ENCODE results near the gene PNPLA6. TPM values are rescaled to one million over a fixed set of nuclear protein-coding genes. Genes with fewer than 3 reads are reported as not detected.

Gene PNPLA6
- total RNA-seq, 1 donor from 2014 or later = 50.4 TPM

- intact Hi-C loops (cut with DNase I) = no loop called here
- ATAC-seq (ENCODE audit: poor library complexity) = no peak
- DNase-seq = no peak
Observed at GRCh38 chr19:7547159-7547558, 11.6 kb downstream of the PNPLA6 start.

DNA sequence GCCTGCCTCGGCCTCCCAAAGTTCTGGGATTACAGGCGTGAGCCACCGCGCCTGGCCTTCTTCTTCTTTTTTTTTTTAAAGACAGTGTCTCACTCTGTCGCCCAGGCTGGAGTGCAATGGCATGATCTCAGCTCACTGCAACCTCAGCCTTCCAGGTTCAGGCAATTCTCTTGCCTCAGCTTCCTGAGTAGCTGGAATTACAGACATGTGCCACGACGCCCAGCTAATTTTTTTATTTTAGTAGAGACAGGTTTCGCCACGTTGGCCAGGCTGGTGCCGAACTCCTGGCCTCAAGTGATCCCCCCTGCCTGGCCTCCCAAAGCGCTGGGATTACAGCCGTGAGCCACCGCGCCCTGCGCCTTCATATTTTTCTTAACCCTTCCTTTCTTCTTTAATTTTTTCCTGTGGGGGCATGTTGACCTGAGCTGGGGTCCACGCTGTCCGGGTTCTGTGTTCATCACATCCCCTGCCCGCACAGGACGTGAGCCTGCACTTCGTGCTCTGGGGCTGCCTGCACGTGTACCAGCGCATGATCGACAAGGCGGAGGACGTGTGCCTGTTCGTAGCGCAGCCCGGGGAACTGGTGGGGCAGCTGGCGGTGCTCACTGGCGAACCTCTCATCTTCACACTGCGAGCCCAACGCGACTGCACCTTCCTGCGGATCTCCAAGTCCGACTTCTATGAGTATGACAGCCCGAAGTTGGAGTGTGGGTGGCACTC lies 14.1 kb downstream of the PNPLA6 start:
- intact Hi-C loops (cut with DNase I) = no loop called here
- DNase-seq (no peak), ATAC-seq (ENCODE audit: poor library complexity) (no peak)

DNA sequence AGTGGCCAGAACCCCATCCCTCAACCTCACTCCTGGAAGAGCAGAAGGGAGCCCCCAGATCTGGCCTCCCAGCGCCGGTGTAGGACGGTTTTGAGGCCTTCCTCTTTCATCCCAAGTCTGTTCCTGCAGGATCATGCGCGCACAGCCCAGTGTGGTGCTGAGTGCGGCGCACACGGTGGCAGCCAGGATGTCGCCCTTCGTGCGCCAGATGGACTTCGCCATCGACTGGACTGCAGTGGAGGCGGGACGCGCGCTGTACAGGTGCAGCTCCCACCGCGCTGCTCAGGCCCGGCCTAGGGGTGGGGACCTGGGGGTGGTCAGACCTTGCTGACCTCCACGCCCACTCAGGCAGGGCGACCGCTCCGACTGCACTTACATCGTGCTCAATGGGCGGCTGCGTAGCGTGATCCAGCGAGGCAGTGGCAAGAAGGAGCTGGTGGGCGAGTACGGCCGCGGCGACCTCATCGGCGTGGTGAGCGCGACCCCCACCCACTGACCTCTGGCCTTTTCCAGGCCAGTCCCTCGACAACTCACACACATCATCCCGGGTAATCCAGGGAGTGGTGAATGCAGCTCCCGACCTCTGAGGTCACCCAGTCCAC lies 14.8 kb downstream of the PNPLA6 start:
- ATAC-seq (ENCODE audit: poor library complexity) (peak; percentile 8), DNase-seq (no peak)
- intact Hi-C loops (cut with DNase I) = no loop called here

GRCh38 chr19:7550987-7551761 lies 15.7 kb downstream of the PNPLA6 start:
- ATAC-seq (ENCODE audit: poor library complexity) (peak; percentile 95), DNase-seq (peak; percentile 73)
- intact Hi-C loops (cut with DNase I) = no loop called here

DNA sequence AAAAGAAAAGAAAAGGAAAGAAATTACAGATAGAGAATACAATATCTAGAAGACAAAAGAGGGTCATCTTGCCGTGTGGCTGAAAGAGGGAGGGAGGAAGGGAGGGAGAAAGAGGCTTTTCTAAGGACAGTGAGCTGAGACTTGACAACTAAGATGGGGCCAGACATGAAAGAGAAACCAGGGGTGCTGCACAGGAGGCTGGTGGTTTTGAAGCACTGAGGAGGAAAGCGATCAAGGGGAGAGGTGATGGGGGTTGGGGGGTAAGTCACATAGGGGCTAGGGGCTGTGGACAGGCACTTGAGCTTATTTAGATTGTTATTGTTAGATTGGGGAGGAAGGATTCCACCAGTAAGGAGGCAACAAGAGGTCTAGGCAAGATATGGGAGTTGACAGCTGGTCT lies 17.3 kb downstream of the PNPLA6 start:
- ATAC-seq (ENCODE audit: poor library complexity) = no peak
- intact Hi-C loops (cut with DNase I) = no loop called here
- DNase-seq = no peak

DNA sequence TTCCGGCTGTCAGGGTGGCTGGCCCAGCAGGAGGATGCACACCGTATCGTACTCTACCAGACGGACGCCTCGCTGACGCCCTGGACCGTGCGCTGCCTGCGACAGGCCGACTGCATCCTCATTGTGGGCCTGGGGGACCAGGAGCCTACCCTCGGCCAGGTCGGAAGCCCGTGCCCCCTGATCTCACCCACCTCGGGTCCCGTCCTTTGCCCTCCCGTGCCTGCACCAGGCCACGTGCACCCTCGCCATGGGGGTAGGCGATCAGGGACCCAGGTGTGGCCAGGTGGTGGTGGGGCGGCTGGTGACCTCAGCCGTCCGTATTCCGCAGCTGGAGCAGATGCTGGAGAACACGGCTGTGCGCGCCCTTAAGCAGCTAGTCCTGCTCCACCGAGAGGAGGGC lies 19.0 kb downstream of the PNPLA6 start:
- DNase-seq (no peak), ATAC-seq (ENCODE audit: poor library complexity) (no peak)
- intact Hi-C loops (cut with DNase I) = no loop called here

GRCh38 chr19:7554990-7555864 lies 19.7 kb downstream of the PNPLA6 start:
- no peak for ATAC-seq (ENCODE audit: poor library complexity)
- intact Hi-C loops (cut with DNase I) = no loop called here
- no peak for DNase-seq

DNA sequence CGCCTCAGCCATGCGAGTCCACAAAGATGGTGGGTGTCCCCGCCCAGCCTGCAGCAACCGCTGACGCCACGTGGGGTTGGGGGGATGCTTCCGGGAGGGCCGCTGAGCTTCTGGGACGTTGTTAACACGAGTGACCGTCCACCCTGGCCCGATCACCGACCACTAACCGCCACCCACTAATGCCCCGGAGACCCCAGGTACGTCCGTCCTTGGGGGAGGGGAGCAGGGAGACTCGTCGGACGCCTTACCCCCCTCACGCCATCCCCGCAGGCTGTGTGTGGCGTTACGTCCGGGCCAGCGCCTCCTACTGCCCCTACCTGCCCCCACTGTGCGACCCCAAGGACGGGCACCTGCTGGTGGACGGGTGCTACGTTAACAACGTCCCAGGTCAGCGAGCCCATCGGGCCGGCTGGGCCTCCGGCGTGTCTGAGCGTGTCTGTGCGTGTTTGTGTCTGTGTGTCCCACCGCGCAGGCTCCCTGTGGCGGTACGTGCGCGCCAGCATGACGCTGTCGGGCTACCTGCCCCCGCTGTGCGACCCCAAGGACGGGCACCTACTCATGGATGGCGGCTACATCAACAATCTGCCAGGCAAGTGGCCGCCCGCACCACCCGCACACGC lies 21.3 kb downstream of the PNPLA6 start:
- intact Hi-C loops (cut with DNase I) = no loop called here
- DNase-seq = no peak
- no peak for ATAC-seq (ENCODE audit: poor library complexity)

GRCh38 chr19:7558667-7559066 lies 23.1 kb downstream of the PNPLA6 start:
- DNase-seq = no peak
- no peak for ATAC-seq (ENCODE audit: poor library complexity)

GRCh38 chr19:7559102-7559501 lies 23.6 kb downstream of the PNPLA6 start:
- DNase-seq (no peak), ATAC-seq (ENCODE audit: poor library complexity) (no peak)
- intact Hi-C loops (cut with DNase I) = no loop called here

More at GRCh38 chr19:7558667-7559066, 23.1 kb downstream of the PNPLA6 start:
- intact Hi-C loops (cut with DNase I) = no loop called here

GRCh38 chr19:7560255-7560654 lies 24.7 kb downstream of the PNPLA6 start:
- intact Hi-C loops (cut with DNase I) = no loop called here
- ATAC-seq (ENCODE audit: poor library complexity) (no peak), DNase-seq (no peak)

DNA sequence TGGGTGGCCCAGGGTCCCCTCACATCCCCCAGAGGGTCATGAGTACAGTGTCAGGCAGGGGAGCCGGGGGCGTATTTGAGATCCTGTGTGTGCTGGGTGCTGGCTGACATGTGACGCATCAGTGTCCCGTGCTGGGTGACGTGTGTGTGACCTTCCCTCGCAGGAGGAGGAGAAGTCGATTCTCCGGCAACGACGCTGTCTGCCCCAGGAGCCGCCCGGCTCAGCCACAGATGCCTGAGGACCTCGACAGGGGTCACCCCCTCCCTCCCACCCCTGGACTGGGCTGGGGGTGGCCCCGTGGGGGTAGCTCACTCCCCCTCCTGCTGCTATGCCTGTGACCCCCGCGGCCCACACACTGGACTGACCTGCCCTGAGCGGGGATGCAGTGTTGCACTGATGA lies 25.8 kb downstream of the PNPLA6 start:
- no peak for DNase-seq
- intact Hi-C loops (cut with DNase I) = no loop called here
- no peak for ATAC-seq (ENCODE audit: poor library complexity)

DNA sequence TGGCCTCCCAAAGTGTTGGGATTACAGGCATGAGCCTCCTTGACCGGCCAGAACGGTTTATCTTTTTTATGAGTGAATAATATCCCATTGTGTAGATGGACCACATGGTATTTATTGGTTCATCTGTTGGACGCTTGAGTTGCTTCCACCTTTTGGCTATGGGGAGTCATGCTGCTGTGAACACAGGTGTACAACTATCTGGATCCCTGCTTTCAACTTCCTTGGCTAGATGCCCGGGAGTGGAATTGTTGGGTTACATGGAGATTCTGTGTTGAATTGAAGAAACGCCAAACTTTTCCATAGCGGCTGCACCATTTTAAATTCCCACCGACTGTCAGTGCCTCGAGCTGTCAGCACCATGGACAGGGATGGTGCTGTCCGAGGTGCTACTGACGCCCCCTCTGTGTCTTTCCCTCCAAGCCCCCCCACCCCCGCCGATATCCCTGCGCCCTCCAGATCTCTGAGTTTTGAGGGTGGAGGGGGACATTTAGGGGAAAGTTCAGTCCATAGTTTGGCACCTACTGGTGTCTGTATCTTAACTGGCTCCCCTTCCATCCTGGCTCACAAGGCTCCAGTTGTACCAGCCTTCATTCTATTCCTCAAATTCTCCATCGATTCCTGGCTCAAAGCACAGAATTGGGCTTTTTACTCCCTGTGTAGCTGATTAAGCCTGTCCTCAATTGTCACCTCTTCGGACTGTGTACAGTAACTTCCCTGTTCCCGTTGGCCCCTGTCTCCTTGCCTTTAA lies 27.3 kb downstream of the PNPLA6 start:
- intact Hi-C loops (cut with DNase I) = no loop called here
- ATAC-seq (ENCODE audit: poor library complexity) (no peak), DNase-seq (no peak)

DNA sequence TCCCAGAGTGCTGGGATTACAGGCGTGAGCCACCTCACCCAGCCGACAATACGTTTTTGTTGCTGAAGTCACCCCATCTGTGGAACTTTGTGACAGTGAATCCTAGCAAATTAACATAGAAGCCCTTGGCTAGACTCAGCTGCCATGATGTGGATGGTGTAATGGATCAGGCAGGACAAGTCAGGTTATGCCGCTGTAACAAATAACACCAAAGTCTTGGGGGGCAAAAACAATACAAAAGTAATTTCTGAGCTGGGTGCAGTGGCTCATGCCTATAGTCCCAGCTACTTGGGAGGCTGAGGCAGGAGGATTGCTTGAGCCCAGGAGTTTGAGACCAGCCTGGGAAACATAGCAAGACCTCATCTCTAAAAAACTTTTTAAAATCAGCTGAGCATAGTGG lies 29.3 kb downstream of the PNPLA6 start:
- DNase-seq = no peak
- intact Hi-C loops (cut with DNase I) = loop anchor here (5.0 kb wide), 2 partner anchors 117 to 232 kb away; partner anchors contain the start of gene TRAPPC5
- no peak for ATAC-seq (ENCODE audit: poor library complexity)

DNA sequence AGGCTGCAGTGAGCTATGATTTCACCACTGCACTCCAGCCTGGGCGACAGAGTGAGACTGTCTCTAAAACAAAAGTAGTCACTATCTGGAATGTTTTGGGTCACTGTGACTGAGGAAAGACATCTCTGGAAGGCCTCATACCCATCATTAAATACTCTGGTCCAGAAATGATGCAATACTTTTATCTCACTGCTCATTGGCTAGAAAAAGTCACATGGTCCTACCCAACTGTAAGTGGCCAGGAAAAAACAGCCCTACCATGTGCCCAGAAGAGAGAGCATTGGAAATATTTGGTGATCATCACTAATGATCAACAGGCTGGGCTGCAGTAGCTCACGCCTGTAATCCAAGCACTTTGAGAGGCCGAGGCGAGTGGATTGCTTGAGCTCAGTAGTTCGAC lies 29.8 kb downstream of the PNPLA6 start:
- intact Hi-C loops (cut with DNase I) = loop anchor here (5.0 kb wide), 2 partner anchors 117 to 232 kb away; partner anchors contain the start of gene TRAPPC5
- ATAC-seq (ENCODE audit: poor library complexity) (no peak), DNase-seq (no peak)

- intact Hi-C loops (cut with DNase I) = no loop called here
- DNase-seq = no peak
- ATAC-seq (ENCODE audit: poor library complexity) = no peak
Observed at GRCh38 chr19:7570761-7571160, 35.2 kb downstream of the PNPLA6 start.

DNA sequence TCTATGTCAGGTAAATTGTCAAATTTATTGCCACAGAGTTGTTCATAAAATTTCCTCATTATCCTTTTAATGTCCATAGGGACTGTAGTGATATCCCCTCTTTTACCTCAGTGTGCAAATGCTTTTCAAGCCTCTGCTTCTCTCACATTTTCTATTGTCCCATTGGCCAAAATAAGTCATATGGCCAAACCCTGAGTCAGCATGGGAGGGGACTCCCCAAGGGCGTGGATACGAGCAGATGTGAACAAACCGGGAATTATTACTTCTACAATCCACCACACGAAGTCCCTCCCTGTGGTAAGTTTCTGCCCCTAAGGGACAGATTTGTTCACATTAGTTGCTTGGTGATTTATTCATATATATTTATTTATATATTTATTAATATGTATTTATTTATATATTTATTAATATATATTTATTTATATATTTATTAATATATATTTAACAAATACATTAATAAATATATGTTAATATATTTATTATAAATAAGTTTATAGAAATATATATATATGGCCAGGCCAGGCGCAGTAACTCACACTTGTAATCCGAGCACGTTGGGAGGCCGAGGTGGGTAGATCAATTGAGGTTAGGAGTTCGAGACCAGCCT lies 40.0 kb downstream of the PNPLA6 start:
- intact Hi-C loops (cut with DNase I) = no loop called here
- DNase-seq (no peak), ATAC-seq (ENCODE audit: poor library complexity) (no peak)

Measured in Right ventricle myocardium superior (tissue), 1 donor.